Progenitor cell of endocrine pancreas (in vitro differentiated cells): ENCODE data around the gene CX3CL1. TPM values are rescaled to one million over a fixed set of nuclear protein-coding genes. Genes with fewer than 3 reads are reported as not detected.

Source experiments
- DNase-seq: peaks from one replicate; pipeline ENCODE4 v3.0.0; 2021; ENCODE audit warnings: low spot score; ENCODE audit not compliant: unreplicated experiment
- H3K27ac Mint-ChIP-seq: 2 replicates; pipeline ENCODE4 v1.8.0; 2021; ENCODE audit warnings: mild to moderate bottlenecking, moderate library complexity, mixed read lengths
- H3K27me3 Mint-ChIP-seq: 2 replicates; pipeline ENCODE4 v1.8.0; 2021; ENCODE audit warnings: mixed read lengths
- H3K36me3 Mint-ChIP-seq: 2 replicates; pipeline ENCODE4 v1.8.0; 2022; ENCODE audit warnings: mixed read lengths; ENCODE audit not compliant: insufficient read depth
- H3K4me1 Mint-ChIP-seq: 2 replicates; pipeline ENCODE4 v1.8.0; 2021; ENCODE audit warnings: low read depth, mixed read lengths
- H3K4me3 Mint-ChIP-seq: 2 replicates; pipeline ENCODE4 v1.8.0; 2021; ENCODE audit warnings: low read depth, mild to moderate bottlenecking, moderate library complexity, mixed read lengths
- H3K9me3 Mint-ChIP-seq: 2 replicates; pipeline ENCODE4 v1.8.0; 2021; ENCODE audit warnings: low read depth, mixed read lengths
- CTCF ChIP-seq: fragments of 200-600 bp; sonication (generic); IDR thresholded peaks from one replicate; pipeline ENCODE4 v1.5.0; 2021; ENCODE audit warnings: antibody characterized with exemption, mild to moderate bottlenecking; ENCODE audit not compliant: unreplicated experiment
- total RNA-seq: library from RNA; stranded (reverse); gene quantifications from 2 replicates; pipeline ENCODE4 v1.2.1, GENCODE V29; 2021

CX3CL1 gene
- total RNA-seq, 1 donor from 2014 or later = 0.74 TPM

GRCh38 chr16:57406881-57407280, 34.6 kb downstream of the CX3CL1 start:
- no peak for DNase-seq
- Mint-ChIP-seq H3K27ac (no peak overlapping the region), H3K27me3 (peaks cover 29% of the 10 kb centered on the region), H3K36me3 (no peaks in the 10 kb centered on the region), H3K9me3 (no peaks in the 10 kb centered on the region), H3K4me1 (no peaks in the 10 kb centered on the region), H3K4me3 (no peak overlapping the region)
- TF ChIP-seq CTCF = no peak

- no peak for TF ChIP-seq CTCF
- Mint-ChIP-seq H3K27ac (no peak overlapping the region), H3K4me3 (no peak overlapping the region), H3K36me3 (no peaks in the 10 kb centered on the region), H3K27me3 (peaks cover 29% of the 10 kb centered on the region), H3K4me1 (no peaks in the 10 kb centered on the region), H3K9me3 (no peaks in the 10 kb centered on the region)
- DNase-seq = no peak
Measured at GRCh38 chr16:57407521-57408353, 35.4 kb downstream of the CX3CL1 start.

DNA sequence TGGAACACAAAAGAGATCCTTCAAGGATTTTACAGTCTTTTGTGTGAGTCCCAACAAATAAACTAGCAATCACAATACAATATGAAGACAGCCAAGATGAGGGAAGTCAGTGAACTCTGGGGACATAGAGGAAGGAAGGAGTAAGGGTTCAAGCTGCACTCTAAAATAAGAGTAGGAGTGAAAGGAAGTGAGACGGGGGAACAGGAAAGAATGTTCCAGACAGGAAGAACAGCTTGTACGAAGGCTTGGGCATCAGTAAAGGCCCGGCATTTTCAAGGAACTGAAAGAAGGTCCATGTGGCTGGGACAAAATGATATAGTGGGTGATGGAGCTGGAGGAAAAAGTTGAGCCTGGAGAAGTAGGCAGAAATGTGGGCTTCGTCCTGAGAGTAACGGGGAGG, 36.8 kb downstream of the CX3CL1 start:
- Mint-ChIP-seq H3K4me1 (no peaks in the 10 kb centered on the region), H3K27ac (no peak overlapping the region), H3K9me3 (no peaks in the 10 kb centered on the region), H3K4me3 (no peak overlapping the region), H3K27me3 (peaks cover 28% of the 10 kb centered on the region), H3K36me3 (no peaks in the 10 kb centered on the region)
- no peak for DNase-seq
- no peak for TF ChIP-seq CTCF

DNA sequence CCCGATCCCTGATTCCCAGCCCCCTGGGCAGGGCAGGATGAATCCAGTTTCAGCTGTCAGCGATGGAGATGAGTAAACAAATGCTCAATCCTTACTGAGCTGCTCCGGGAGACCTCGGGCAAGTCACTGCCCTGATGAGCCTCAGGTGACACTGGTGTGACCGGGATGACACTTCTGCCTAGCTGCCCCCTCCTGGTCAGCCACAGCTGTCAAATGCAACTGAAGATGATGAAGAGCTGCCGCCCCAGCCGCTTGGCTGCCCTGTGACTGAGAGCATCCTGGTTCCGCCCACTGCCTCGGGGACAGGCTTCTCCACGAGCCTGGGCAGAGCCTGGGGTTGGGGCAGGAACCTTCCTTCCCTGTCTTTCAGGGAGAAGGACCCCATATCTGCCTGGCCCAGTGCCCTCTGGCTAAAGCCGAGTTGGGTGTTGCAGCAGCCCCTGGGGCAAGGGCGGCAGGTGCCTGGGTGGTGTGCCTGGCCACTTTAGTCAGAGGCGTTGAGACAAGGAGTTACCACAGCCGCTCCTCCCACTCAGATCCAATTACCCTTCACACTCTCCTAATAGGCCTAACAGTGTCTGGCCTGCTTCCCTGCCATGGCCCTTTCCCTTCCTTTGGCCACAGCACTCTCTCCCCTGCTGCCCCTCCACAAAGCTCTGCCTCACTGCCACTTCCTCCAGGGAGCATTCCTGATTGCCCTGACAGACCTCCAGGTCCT, 37.7 kb downstream of the CX3CL1 start:
- Mint-ChIP-seq H3K27ac (no peak overlapping the region), H3K4me3 (no peak overlapping the region), H3K27me3 (peaks cover 19% of the 10 kb centered on the region), H3K4me1 (no peaks in the 10 kb centered on the region), H3K9me3 (no peaks in the 10 kb centered on the region), H3K36me3 (no peaks in the 10 kb centered on the region)
- TF ChIP-seq CTCF = no peak
- no peak for DNase-seq

DNA sequence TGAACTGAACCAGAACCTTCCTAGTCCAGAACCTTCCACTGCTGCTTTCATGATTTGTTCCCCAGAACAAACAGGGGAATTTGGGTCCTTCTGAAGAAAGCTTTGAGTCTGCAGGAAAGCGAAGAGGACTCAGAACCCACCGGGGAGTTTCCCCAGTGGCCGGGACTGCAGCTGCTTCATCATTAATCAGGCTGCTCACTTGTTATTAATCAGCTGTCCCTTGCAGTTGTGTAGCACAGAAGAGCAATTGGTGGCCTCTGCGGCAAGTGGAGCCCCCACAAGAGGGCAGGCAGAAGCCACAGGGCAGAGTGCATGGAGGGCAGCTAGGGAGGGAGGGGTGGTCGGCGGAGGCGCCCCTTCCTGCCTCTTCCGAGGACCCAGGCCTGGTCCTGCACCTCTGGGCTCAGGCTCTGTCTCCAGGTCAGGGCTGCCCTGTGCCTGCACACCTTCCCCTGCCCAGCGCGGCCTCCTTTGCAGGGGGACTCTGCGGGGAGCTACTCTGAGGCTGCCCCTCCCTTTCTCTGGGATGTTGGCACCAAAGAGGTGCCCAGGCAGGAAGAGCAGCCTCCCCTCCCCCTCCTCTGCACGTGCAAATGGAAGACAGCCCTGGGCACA, 39.2 kb downstream of the CX3CL1 start:
- H3K36me3 Mint-ChIP-seq = no peaks in the 10 kb centered on the region
- no peak overlapping the region for H3K27ac Mint-ChIP-seq
- DNase-seq = no peak
- H3K27me3 Mint-ChIP-seq = peaks cover 14% of the 10 kb centered on the region
- no peak overlapping the region for H3K4me3 Mint-ChIP-seq
- peaks cover 2% of the 10 kb centered on the region for H3K4me1 Mint-ChIP-seq
- H3K9me3 Mint-ChIP-seq = no peaks in the 10 kb centered on the region
- no peak for TF ChIP-seq CTCF
